ENCODE results near the gene PPP6R3. TPM values are rescaled to one million over a fixed set of nuclear protein-coding genes. Genes with fewer than 3 reads are reported as not detected.
A peak's percentile ranks its signal among the peaks of the same experiment; 100 is the strongest.
"Not testable (repeated sequence)": the region's sequence is repeated elsewhere in the genome, so short reads cannot be mapped to it uniquely, and the experiment has no call there.

The PPP6R3 gene
- total RNA-seq, 1 donor from 2014 or later = 55.8 TPM

- H3K4me3 ChIP-seq (ENCODE audit: low read depth, low read length) = no peak overlapping the region
- no peak for DNase-seq (ENCODE audit: low read depth)
- no peak for TF ChIP-seq CTCF (conservative IDR thresholded peaks at IDR 0.05; ENCODE audit: low read depth, low read length)
Observed at GRCh38 chr11:68429661-68430060, 30.9 kb upstream of the PPP6R3 start.

- DNase-seq (ENCODE audit: low read depth) = peak; percentile 48
- H3K4me3 ChIP-seq (ENCODE audit: low read depth, low read length) = no peak overlapping the region
- TF ChIP-seq CTCF (conservative IDR thresholded peaks at IDR 0.05; ENCODE audit: low read depth, low read length) = no peak
Observed at GRCh38 chr11:68430384-68430783, 30.2 kb upstream of the PPP6R3 start.

GRCh38 chr11:68430801-68431200 lies 29.8 kb upstream of the PPP6R3 start:
- no peak for TF ChIP-seq CTCF (conservative IDR thresholded peaks at IDR 0.05; ENCODE audit: low read depth, low read length)
- DNase-seq (ENCODE audit: low read depth) = no peak
- H3K4me3 ChIP-seq (ENCODE audit: low read depth, low read length) = no peak overlapping the region

DNA sequence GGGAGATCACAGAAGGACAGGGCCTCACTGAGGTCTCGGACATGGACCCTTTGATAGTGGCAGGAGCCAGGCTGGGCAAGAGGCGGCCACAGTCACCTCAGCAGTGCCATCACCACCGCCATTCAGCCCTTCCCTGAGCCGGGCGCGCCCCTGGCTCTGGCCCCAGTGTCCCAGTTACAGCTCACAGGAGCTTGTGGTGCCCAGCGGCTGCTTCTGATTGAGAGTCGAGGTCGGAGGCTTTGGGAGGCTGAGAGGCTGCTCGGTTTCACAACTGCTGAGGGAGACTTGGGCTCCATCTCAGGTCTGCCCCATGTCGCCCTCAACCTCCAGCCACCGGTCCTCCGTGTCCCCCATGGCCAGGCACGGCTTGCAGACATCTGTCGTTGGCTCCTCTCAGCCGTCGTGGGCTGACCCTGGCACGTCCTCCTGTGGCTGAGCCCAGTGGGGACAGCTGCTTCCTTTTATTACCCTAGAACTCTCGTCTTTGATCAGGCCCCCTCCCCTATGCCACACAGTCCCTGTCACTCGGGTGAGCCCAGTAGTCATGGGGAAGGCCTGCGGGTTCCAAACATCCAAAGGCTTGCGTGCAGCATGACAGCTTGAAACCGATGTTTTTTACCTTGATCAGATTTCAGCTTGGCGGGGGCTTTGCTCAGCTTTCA lies 28.4 kb upstream of the PPP6R3 start:
- TF ChIP-seq CTCF (conservative IDR thresholded peaks at IDR 0.05; ENCODE audit: low read depth, low read length) = no peak
- H3K4me3 ChIP-seq (ENCODE audit: low read depth, low read length) = no peak overlapping the region
- no peak for DNase-seq (ENCODE audit: low read depth)

DNA sequence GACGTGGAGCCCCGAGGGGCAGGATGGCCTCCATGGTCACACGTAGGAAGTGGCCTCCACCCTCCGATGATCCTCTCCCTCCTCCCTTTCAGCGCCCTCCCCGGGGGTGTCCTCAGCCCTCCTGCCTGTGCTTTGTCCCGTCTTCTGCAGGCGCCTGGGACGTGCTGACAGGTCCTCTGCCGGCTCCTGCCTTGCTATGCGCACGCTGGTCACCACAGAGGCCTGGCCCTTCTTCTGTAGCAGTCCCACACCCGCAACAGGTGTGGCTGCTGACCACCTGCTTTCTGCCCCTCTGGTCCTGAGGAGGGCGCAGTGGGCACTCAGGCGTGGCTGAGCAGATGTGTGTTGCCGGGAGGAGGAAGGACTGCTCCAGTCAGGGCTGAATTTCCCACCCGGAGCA lies 27.7 kb upstream of the PPP6R3 start:
- H3K4me3 ChIP-seq (ENCODE audit: low read depth, low read length) = no peak overlapping the region
- no peak for TF ChIP-seq CTCF (conservative IDR thresholded peaks at IDR 0.05; ENCODE audit: low read depth, low read length)
- DNase-seq (ENCODE audit: low read depth) = no peak

- DNase-seq (ENCODE audit: low read depth) = no peak
- no peak for TF ChIP-seq CTCF (conservative IDR thresholded peaks at IDR 0.05; ENCODE audit: low read depth, low read length)
- no peak overlapping the region for H3K4me3 ChIP-seq (ENCODE audit: low read depth, low read length)
Observed at GRCh38 chr11:68433541-68433940, 27.0 kb upstream of the PPP6R3 start.

DNA sequence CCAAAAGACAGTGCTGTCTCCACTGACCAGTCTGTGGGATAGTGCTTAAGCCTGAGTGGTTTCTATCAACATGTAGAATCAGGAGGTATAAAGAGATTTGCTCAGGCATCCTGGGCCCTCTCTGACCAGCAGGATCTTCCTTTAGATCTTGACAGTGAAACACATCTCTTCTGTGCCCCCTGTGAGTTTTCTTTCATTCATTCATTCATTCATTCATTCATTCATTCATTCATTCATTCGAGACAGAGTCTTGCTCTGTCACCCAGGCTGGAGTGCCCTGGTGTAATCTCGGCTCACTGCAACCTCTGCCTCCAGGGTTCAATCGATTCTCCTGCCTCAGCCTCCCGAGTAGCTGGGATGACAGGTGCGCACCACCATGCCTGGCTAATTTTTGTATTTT lies 26.4 kb upstream of the PPP6R3 start:
- H3K4me3 ChIP-seq (ENCODE audit: low read depth, low read length); DNase-seq (ENCODE audit: low read depth): not testable (repeated sequence)
